H9 (cell line): ENCODE measurements around the gene PIK3CG. TPM values are rescaled to one million over a fixed set of nuclear protein-coding genes. Genes with fewer than 3 reads are reported as not detected.

Experiments used
- DNase-seq: peaks from one replicate; pipeline ENCODE4 v3.0.0-alpha.2; 2017
- H2AFZ ChIP-seq: one replicate; pipeline ENCODE4 v1.6.1; 2013; ENCODE audit warnings: mild to moderate bottlenecking, low read length, control low read depth, moderate library complexity
- H2AK5ac ChIP-seq: 2 replicates; pipeline ENCODE4 v1.6.1; 2013; ENCODE audit warnings: low read length, control low read depth, mixed read lengths; ENCODE audit not compliant: insufficient read length
- H2BK120ac ChIP-seq: one replicate; pipeline ENCODE4 v1.6.1; 2013; ENCODE audit warnings: low read depth, mild to moderate bottlenecking, low read length, control low read depth, inconsistent platforms; ENCODE audit not compliant: poor library complexity, severe bottlenecking
- H2BK12ac ChIP-seq: 2 replicates; pipeline ENCODE4 v1.6.1; 2013; ENCODE audit warnings: low read length, control low read depth, mixed read lengths, low read depth; ENCODE audit not compliant: insufficient read length
- H2BK15ac ChIP-seq: 2 replicates; pipeline ENCODE4 v1.6.1; 2013; ENCODE audit warnings: low read depth, low read length, control low read depth
- H2BK20ac ChIP-seq: one replicate; pipeline ENCODE4 v1.6.1; 2013; ENCODE audit warnings: low read depth, mild to moderate bottlenecking, low read length, control low read depth, inconsistent platforms; ENCODE audit not compliant: poor library complexity, severe bottlenecking
- H2BK5ac ChIP-seq: 2 replicates; pipeline ENCODE4 v1.6.1; 2013; ENCODE audit warnings: low read length, control low read depth, mixed read lengths; ENCODE audit not compliant: insufficient read length
- H3K14ac ChIP-seq: 2 replicates; pipeline ENCODE4 v1.6.1; 2013; ENCODE audit warnings: low read length, control low read depth; ENCODE audit not compliant: insufficient read depth
- H3K18ac ChIP-seq: 2 replicates; pipeline ENCODE4 v1.6.1; 2013; ENCODE audit warnings: low read depth, mild to moderate bottlenecking, mixed read lengths, low read length, control low read depth; ENCODE audit not compliant: insufficient read length
- H3K23ac ChIP-seq: 2 replicates; pipeline ENCODE4 v1.6.1; 2013; ENCODE audit warnings: low read length, control low read depth, mixed read lengths, low read depth; ENCODE audit not compliant: insufficient read length
- H3K23me2 ChIP-seq: 2 replicates; pipeline ENCODE4 v1.6.1; 2013; ENCODE audit warnings: low read depth, mild to moderate bottlenecking, mixed read lengths, low read length, control low read depth; ENCODE audit not compliant: insufficient read length, poor library complexity, severe bottlenecking
- H3K27ac ChIP-seq: 2 replicates; pipeline ENCODE4 v1.5.1; 2013; ENCODE audit warnings: low read length, control low read depth, mixed read lengths, low read depth; ENCODE audit not compliant: insufficient read length
- H3K27me3 ChIP-seq: 2 replicates; pipeline ENCODE4 v1.6.1; 2013; ENCODE audit warnings: low read length, control low read depth, inconsistent platforms; ENCODE audit not compliant: insufficient read depth
- H3K4ac ChIP-seq: 2 replicates; pipeline ENCODE4 v1.6.1; 2013; ENCODE audit warnings: low read depth, mild to moderate bottlenecking, control low read depth, inconsistent platforms, low read length, moderate library complexity
- H3K4me1 ChIP-seq: 2 replicates; pipeline ENCODE4 v1.6.1; 2013; ENCODE audit warnings: low read length, control low read depth, inconsistent platforms; ENCODE audit not compliant: insufficient read depth
- H3K4me2 ChIP-seq: 2 replicates; pipeline ENCODE4 v1.6.1; 2013; ENCODE audit warnings: low read length, control low read depth, mixed read lengths; ENCODE audit not compliant: insufficient read length, insufficient read depth
- H3K56ac ChIP-seq: 2 replicates; pipeline ENCODE4 v1.6.1; 2013; ENCODE audit warnings: low read depth, mild to moderate bottlenecking, mixed read lengths, low read length, control low read depth; ENCODE audit not compliant: insufficient read length
- H3K79me1 ChIP-seq: 2 replicates; pipeline ENCODE4 v1.6.1; 2013; ENCODE audit warnings: low read depth, mild to moderate bottlenecking, moderate library complexity, low read length, control low read depth, inconsistent platforms; ENCODE audit not compliant: insufficient read depth, poor library complexity, severe bottlenecking
- H3K79me2 ChIP-seq: 2 replicates; pipeline ENCODE4 v1.6.1; 2013; ENCODE audit warnings: low read length, control low read depth, inconsistent platforms; ENCODE audit not compliant: insufficient read depth
- H3K9ac ChIP-seq: 2 replicates; pipeline ENCODE4 v1.6.1; 2013; ENCODE audit warnings: low read length, control low read depth, mixed read lengths; ENCODE audit not compliant: insufficient read length; ENCODE audit errors: extremely low read depth
- H3K9me3 ChIP-seq: one replicate; pipeline ENCODE4 v1.6.1; 2013; ENCODE audit warnings: low read depth, low read length, inconsistent platforms; ENCODE audit not compliant: control insufficient read depth
- H3T11ph ChIP-seq: one replicate; pipeline ENCODE4 v1.6.1; 2013; ENCODE audit warnings: mild to moderate bottlenecking, low read length, control low read depth, inconsistent platforms
- H4K20me1 ChIP-seq: one replicate; pipeline ENCODE4 v1.6.1; 2013; ENCODE audit not compliant: control insufficient read depth, insufficient read length, insufficient read depth
- H4K5ac ChIP-seq: 2 replicates; pipeline ENCODE4 v1.6.1; 2013; ENCODE audit warnings: low read depth, mild to moderate bottlenecking, mixed read lengths, low read length, control low read depth; ENCODE audit not compliant: insufficient read length
- H4K8ac ChIP-seq: replicated peaks from 2 replicates; pipeline ENCODE4 v1.6.1; 2013; ENCODE audit warnings: low read length, control low read depth, mixed read lengths, low read depth; ENCODE audit not compliant: insufficient read length
- H4K91ac ChIP-seq: 2 replicates; pipeline ENCODE4 v1.6.1; 2013; ENCODE audit warnings: low read depth, mild to moderate bottlenecking, moderate library complexity, mixed read lengths, low read length, control low read depth; ENCODE audit not compliant: insufficient read length
- H3K27ac Mint-ChIP-seq, 3 experiments: 2 replicates in 2 of 3; 3 replicates in 1 of 3; pipeline ENCODE4 v1.8.0; 2020 to 2021; ENCODE audit warnings: mixed read lengths in 3 of 3, mild to moderate bottlenecking in 1 of 3, moderate library complexity in 1 of 3
- H3K27me3 Mint-ChIP-seq: 2 replicates; pipeline ENCODE4 v1.8.0; 2021; ENCODE audit warnings: low read depth, mild to moderate bottlenecking, moderate library complexity, mixed read lengths
- H3K36me3 Mint-ChIP-seq, 3 experiments: 2 replicates in 2 of 3; 3 replicates in 1 of 3; pipeline ENCODE4 v1.8.0; 2020 to 2021; ENCODE audit warnings: low read depth in 3 of 3, mixed read lengths in 3 of 3; ENCODE audit not compliant: insufficient read depth in 1 of 3
- H3K4me1 Mint-ChIP-seq, 2 experiments: 2 replicates each; pipeline ENCODE4 v1.8.0; 2020; ENCODE audit warnings: mixed read lengths in 2 of 2
- H3K4me3 Mint-ChIP-seq, 2 experiments: 2 replicates in 1 of 2; 3 replicates in 1 of 2; pipeline ENCODE4 v1.8.0; 2020 to 2021; ENCODE audit warnings: mild to moderate bottlenecking in 2 of 2, mixed read lengths in 2 of 2, moderate library complexity in 1 of 2
- H3K9me3 Mint-ChIP-seq, 2 experiments: 2 replicates in 1 of 2; 3 replicates in 1 of 2; pipeline ENCODE4 v1.8.0; 2020; ENCODE audit warnings: mild to moderate bottlenecking in 2 of 2, mixed read lengths in 2 of 2, moderate library complexity in 1 of 2
- WGBS: extraction: QIAGEN DNeasy Blood & Tissue Kit; methylation state at CpG from one replicate; pipeline ENCODE4 v1.1.7; 2013; ENCODE audit warnings: missing lambda C conversion rate, low lambda C conversion rate, mixed read lengths; ENCODE audit not compliant: insufficient read length; ENCODE audit errors: extremely low coverage; 5-methylcytosine and 5-hydroxymethylcytosine counted together
- total RNA-seq: library from RNA; stranded (reverse); gene quantifications from 2 replicates; pipeline ENCODE4 v1.2.1, GENCODE V29; 2021
- TF ChIP-seq, protein P1 (sequence below): fragments of 200-600 bp; sonication (generic); conservative IDR thresholded peaks from 3 replicates; pipeline ENCODE4 v1.8.0; 2021; ENCODE audit warnings: antibody characterized with exemption, mild to moderate bottlenecking

Gene PIK3CG
- total RNA-seq, 1 experiment from 2014 or later, result not detected

DNA sequence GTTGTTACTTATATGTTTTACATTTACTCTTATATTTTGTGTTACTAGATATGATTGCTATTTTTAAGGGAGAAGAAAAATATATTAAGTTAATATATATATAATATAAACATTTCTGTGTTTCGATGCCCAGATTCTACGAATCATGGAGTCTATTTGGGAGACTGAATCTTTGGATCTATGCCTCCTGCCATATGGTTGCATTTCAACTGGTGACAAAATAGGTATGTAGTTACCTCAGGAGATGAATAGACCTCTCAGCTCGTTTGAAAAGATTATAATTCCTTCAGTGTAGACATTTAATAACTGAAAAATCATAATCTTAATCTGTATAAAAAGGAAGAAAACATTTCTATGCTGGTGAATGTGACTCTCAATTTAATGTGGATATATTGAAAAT, 16.9 kb downstream of the PIK3CG start:
- no peaks in the 10 kb centered on the region for H3K4me1 Mint-ChIP-seq
- no peaks in the 10 kb centered on the region for H3K9me3 ChIP-seq

More for the DNA sequence above, 16.9 kb downstream of the PIK3CG start:
- H4K91ac ChIP-seq, result no peak overlapping the region
- H4K8ac ChIP-seq, result no peak overlapping the region
- no peak overlapping the region for H3T11ph ChIP-seq
- no peaks in the 10 kb centered on the region for H3K23me2 ChIP-seq
- H2BK12ac ChIP-seq, result no peak overlapping the region
- no peak overlapping the region for H3K18ac ChIP-seq
- H3K27ac Mint-ChIP-seq, result no peak overlapping the region
- no peak overlapping the region for H3K23ac ChIP-seq
- H3K27me3 ChIP-seq, result no peaks in the 10 kb centered on the region
- no peak overlapping the region for H3K14ac ChIP-seq
- no peak overlapping the region for H3K4me3 Mint-ChIP-seq
- no peak overlapping the region for H4K5ac ChIP-seq
- no peak overlapping the region for H3K4ac ChIP-seq
- H3K4me2 ChIP-seq, result no peak overlapping the region
- H3K27me3 Mint-ChIP-seq, result no peaks in the 10 kb centered on the region; the same call in 1 of the 2 replicates
- H3K27ac ChIP-seq, result no peak overlapping the region
- TF ChIP-seq, protein P1, sequence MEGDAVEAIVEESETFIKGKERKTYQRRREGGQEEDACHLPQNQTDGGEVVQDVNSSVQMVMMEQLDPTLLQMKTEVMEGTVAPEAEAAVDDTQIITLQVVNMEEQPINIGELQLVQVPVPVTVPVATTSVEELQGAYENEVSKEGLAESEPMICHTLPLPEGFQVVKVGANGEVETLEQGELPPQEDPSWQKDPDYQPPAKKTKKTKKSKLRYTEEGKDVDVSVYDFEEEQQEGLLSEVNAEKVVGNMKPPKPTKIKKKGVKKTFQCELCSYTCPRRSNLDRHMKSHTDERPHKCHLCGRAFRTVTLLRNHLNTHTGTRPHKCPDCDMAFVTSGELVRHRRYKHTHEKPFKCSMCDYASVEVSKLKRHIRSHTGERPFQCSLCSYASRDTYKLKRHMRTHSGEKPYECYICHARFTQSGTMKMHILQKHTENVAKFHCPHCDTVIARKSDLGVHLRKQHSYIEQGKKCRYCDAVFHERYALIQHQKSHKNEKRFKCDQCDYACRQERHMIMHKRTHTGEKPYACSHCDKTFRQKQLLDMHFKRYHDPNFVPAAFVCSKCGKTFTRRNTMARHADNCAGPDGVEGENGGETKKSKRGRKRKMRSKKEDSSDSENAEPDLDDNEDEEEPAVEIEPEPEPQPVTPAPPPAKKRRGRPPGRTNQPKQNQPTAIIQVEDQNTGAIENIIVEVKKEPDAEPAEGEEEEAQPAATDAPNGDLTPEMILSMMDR, result no peak
- H3K36me3 Mint-ChIP-seq, result peaks cover 0 to 5% (median 5%) of the 10 kb centered on the region in 3 experiments; a peak in 2 of 7 replicates
- H3K79me2 ChIP-seq, result no peaks in the 10 kb centered on the region
- no CpG with 5 or more reads among the region's 3 CpGs for WGBS
- peaks cover 8 to 9% of the 10 kb centered on the region in 2 experiments for H3K9me3 Mint-ChIP-seq
- no peaks in the 10 kb centered on the region for H3K79me1 ChIP-seq
- no peak overlapping the region for H2AK5ac ChIP-seq
- H2BK20ac ChIP-seq, result no peak overlapping the region
- H2BK5ac ChIP-seq, result no peak overlapping the region
- H3K9ac ChIP-seq, result no peak overlapping the region
- H2AFZ ChIP-seq, result no peak overlapping the region
- no peaks in the 10 kb centered on the region for H4K20me1 ChIP-seq
- H3K4me1 ChIP-seq, result no peaks in the 10 kb centered on the region
- DNase-seq, result no peak
- no peak overlapping the region for H2BK120ac ChIP-seq
- no peak overlapping the region for H2BK15ac ChIP-seq
- H3K56ac ChIP-seq, result no peak overlapping the region
